Caki2 (cell line): ENCODE measurements around the gene RNF215. TPM values are rescaled to one million over a fixed set of nuclear protein-coding genes. Genes with fewer than 3 reads are reported as not detected.
"Not testable (repeated sequence)": the region's sequence is repeated elsewhere in the genome, so short reads cannot be mapped to it uniquely, and the experiment has no call there.

Source experiments
- DNase-seq: peaks from one replicate; pipeline ENCODE4 v3.0.0-alpha.2; 2015; ENCODE audit warnings: low read depth
- in situ Hi-C: cut with HindIII; loops from 2 replicates; pipeline ENCODE4 v1.10.0; 2016; ENCODE audit warnings: low sequenced_read_pairs, low pct_unique_long_range_greater_than_20kb, mixed read lengths
- total RNA-seq: library from RNA; depleted of rRNA; stranded (reverse); fragments of >200 nt; shearing (Covaris generic); gene quantifications from 2 replicates; pipeline ENCODE4 v1.2.3, GENCODE V29; 2014; ENCODE audit warnings: low replicate concordance

RNF215 gene
- total RNA-seq, 1 experiment from 2014 or later = 91.7 TPM

DNA sequence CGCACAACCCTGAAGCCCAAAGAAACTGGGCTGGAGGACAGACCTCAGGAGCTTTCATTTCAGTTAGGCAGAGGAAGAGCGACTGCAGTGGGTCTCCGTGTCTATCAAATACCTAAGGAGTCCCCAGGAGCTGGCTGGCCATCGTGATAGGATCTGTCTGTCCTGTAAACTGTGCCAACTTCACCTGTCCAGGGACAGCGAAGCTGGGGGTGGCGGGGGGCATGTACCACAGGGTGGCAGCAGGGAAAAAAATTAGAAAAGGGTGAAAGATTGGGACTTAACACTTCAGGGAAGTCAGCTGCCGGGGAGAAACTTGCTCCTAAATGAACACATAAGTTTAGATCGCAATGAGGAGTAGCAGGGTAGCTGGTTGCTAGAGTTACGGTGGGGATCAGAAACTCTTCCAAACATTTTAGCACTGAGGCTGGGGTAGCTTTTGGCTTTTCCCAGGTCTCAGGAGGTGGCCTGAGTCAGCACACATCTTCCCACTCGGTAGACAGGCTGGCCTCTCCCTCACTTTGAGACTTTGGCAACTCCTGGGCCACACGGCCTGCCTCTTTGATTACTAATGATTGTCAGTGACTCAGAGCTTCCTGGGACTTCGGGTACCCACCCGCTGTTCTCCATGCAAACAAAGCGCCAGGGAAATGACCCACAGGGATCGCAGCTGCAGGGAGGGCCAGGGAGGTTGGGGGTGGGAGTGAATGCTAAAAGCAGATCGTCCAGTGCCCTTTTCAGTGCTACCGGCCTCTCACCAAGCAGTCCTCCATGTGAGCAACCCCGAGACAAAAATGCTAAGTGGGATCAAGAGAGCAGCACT, 35.5 kb upstream of the RNF215 start:
- in situ Hi-C loops = no loop called here
- peak; percentile 91 for DNase-seq

DNA sequence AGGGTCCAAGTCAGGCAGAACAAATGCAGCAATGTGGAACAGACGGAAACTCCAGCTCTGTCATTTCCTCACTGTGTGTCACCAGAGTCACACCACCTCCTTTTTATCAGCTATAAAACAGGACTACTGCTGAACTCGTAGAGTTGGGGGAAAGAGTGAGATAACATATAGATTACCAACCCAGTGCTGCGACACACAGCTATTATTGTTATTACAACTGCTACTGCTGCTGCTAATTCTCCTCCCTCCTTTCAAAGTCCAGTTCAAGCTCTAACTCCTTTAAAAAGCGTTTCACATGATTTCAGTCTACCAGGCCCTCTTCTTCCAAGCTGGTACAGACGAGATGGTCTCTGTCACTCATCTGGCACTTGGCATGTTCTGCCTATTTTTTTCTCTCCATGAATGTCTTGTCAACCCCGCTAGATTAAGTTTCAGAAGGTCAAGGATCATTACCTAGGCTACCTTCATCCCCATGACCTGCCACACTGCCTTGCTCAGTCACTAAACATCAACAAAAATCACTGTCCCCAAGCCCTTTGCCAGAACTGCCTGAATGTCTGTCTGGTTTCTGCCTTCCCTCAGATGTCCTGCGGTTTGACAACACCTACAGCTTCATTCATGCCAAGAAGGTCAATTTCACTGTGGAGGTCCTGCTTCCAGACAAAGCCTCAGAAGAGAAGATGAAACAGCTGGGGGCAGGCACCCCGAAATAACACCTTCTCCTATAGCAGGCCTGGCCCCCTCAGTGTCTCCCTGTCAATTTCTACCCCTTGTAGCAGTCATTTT, 34.7 kb upstream of the RNF215 start:
- in situ Hi-C loops = no loop called here
- DNase-seq = peak; percentile 37

DNA sequence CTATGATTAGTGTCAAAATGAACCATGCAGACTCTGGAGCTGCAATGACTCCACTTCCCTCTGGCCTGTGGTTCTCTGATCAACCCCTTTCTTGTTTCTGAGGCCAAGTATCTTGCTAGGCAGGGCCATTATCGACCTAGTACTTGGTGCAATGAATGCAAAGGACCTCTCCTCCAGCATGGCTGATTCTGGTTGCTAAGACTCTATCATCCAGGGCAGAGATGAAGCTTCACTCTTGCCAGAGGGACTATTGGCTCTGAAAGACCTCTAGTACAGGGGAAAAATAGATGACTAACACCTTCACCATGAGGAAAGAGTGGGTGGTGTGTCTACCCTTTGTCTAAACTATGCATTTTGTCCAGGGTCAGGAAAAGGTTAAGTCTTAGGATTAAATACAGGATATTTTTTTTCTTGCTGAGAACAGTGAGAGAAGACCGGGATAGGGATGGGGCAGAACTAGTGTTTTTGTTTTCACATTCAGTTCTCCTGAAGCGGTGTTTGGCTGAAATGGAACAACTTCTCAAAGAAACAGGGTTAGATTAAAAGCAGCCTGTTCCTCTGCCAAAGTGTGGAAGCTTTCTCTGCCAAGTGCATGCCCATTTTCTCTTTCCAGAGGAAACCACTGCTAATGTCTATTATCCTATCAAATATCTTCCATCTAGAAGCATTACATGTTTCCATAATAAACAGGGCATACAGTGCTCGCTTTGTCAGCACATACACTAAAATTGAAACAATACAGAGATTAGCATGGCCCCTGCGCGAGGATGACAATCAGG, 33.3 kb upstream of the RNF215 start:
- peak; percentile 65 for DNase-seq
- in situ Hi-C loops = no loop called here

DNA sequence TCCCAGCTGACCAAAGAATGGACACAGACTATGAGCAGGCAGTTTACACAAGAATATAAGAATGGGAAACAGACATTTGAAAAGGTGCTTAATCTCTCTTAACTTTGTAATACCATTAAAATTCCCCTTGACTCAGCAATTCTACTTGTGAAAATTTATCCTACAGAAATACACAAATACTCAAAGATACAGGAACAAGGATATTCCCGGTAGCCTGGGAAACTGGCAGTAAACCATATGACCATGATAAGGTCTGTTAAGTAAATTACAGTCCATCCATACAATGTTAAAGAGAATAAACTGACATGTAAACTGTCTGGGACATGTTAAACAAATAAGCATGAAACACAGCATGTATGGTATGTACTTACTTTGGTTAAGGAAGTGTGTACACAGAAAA, 29.6 kb upstream of the RNF215 start:
- in situ Hi-C loops = no loop called here
- no peak for DNase-seq

DNA sequence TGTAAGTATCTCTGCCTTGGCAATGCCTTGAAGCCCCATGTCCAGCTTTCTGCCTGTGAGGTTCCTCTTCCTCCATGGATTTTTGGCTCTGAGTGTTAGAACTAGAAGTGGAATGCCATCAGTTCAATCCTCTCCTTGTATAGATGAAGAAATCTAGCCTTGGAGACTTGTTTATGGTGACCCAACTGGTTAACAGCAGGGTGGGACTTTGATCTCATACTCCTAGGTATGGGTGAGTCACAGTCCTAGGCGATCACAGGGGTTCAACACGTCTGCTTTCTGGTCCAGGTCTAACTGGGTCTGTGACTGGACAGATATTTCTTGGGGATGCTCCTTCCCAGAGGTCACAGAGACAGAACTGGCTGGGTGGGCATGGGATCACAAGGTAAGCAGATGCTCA, 29.2 kb upstream of the RNF215 start:
- in situ Hi-C loops = no loop called here

DNA sequence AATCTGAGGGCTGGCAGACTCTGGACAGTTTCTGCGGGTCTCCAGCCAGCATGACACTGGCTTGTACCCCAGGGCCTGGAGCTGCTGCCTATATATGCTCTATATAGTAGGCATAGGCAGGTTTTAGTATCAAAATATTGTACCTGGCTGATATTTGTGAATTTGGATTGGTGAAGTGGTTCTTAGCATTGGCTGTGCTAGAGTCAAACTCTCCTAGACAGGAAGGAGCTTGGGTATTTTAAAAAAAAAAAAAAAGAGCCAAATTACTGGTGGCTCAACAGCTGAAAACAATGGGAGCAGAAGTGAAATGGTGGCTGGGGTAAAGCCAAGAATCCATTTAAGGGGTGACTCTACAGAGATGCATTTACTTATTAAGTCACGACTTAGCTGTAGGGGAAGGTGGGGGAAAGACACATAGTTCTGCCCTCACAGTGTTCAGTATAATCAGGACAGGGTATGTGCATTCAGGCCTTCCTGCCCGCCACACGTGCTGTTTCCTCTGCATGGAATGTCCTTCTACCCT, 27.4 kb upstream of the RNF215 start:
- DNase-seq = no peak
- in situ Hi-C loops = no loop called here

More for the DNA sequence above, 29.2 kb upstream of the RNF215 start:
- DNase-seq = no peak

DNA sequence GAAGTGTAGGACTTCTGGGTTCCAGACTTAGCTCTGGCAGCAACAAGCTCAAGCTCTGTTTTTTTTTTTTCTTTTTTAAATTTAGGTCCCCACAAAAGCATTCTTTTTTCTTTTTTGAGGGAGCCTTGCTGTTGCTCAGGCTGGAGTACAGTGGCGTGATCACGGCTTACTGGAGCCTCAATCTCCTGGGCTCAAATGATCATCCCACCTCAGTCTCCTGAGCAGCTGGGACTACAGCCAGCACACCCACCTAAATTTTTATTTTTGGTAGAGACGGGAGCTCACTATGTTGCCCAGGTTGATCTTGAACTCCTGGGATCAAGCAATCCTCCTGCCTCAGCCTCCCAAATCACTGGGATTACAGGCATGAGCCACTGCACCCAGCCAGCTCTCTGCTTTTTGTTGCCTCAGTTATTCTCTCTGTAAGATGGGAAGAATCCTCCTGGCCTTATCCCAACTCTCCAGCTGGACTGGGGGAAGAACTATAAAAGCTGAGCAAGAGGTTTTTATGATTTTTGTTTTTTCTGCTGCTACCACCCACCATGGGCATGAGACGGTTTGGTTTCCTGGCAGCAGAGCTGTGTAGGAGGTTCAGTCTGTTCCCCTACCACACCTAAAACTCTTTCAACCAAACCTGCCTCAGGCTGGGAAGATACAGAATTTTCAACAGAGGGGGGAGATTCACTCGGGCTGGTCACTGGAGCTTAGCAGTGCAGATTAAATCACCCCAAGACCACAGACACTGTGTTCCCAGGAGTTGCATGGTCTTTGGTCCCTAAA, 26.7 kb upstream of the RNF215 start:
- no peak for DNase-seq
- in situ Hi-C loops = no loop called here

DNA sequence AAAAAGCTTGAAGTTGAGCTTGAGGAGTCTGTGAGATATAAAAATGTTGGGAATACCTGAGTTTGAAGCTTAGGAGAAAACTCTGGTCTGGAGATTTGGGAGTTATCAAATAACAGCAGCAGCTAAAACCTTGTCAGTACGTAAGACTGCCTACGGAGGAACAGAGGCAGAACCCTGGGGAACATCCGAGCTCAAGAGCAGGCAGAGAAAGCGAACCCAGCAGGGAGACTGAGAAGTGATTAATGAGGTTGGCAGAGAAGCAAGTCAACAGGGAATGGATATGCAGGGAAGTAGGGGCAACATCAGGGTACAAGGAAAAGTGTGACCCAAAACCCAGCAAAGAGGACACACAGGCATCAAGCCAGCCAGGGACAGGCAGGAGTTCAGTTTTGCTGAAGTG, 25.8 kb upstream of the RNF215 start:
- in situ Hi-C loops = no loop called here
- DNase-seq = no peak

DNA sequence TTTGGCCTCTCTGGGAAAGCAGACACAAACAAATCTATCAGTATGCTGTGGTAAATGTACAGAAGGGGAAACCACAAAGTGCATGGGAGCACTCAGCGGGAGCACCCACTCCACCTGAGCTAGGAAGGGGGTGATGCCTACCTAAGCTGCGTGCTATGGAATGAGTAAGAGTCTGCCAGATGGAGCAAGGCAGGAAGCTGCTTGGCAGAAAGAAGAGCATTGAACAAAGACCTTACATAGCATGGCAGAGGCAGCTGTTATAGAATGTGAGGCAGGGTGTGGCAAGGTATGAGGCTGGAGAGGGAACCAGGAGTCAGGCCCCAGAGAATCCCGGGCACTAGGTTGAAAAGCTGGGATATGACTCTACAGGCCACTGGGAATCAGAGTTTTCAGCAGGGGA, 24.6 kb upstream of the RNF215 start:
- in situ Hi-C loops = no loop called here
- no peak for DNase-seq

DNA sequence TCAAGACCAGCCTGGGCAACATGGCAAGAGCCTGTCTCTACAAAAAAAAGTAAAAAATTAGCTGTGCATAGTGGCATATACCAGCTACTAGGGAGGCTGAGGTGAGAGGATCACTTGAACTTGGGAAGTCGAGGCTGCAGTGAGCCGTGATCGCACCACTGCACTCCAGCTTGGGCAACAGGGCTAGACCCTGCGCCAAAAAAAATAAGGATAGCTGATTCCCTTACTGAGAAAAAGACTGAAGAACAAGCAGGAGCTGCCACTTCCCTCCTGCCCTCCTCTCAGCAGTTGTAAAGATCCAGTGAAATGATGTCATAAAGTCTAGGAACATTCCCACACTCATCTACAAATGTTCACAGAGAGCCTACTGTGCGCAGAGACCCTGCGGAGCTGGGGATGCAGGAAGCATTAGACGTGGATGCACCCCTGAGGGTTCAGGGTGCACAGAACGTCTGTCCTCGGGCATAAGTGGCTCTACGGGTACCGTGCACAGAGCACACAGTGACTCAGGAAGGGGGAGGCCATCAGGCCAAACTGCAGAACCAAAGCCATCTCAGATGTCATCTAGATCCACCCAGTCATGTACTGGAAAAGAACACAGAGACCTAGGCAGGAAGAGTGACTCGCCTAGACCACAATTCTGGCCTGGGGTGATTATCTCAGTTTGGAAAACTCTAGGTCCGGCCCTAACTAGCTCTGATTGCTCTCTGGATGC, 21.3 kb upstream of the RNF215 start:
- in situ Hi-C loops = no loop called here

DNA sequence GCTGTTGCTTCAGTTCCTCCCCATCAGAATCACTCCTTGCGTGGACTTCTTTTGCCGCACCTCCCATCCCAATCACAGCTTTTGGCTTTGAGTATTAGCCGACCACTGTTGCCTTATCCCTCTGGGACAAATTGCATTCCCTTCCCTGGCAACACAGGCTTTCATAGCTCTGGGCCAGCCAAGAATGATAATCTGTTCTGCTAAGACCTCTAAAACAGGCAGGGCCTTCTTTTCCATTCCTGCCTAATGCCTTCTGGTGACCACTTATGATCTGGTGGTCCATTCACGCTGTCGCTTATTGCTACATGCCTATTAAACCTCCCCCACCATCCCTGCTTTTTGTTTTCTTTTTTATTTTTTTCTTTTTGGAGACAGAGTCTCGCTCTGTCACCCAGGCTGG, 19.2 kb upstream of the RNF215 start:
- in situ Hi-C loops = no loop called here
- no peak for DNase-seq

More for the DNA sequence above, 21.3 kb upstream of the RNF215 start:
- peak; percentile 67 for DNase-seq

DNA sequence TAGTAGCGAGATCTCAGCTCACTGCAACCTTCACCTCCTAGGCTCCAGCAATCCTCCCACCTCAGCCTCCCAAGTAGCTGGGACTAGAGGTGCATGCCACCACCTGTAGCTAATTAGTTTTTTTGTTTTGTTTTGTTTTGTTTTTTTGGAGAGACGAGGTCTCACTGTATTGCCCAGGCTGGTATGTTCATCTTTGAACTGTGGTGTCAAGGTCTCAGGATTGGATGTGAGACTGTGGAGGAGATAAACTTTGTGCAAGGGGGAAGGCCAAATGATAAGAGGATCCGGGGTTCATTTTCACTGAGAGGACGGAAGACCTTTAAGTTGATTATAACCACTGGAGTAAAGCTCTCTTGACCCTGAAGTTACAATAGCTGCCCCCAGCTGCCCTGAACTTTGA, 18.5 kb upstream of the RNF215 start:
- no peak for DNase-seq
- in situ Hi-C loops = no loop called here

DNA sequence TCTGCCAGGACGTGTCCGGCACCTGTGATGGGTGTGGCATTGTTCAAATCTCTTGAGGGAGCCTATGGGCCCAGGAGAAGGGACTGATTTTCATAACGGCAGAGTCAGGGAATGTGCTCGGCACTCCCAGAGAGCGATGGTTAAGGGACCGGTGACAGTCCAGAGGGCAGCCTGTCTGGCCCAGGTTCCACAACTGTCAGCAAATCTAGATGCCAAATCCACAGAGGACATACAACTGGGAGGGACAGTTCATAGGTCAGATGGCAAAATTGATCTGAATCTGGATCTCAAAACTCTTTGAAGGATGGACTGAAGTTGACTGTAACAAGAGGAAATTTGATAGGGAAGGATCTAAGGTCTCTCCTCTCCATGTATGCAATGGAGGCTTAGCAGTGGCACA, 17.1 kb upstream of the RNF215 start:
- in situ Hi-C loops = no loop called here
- DNase-seq = no peak

DNA sequence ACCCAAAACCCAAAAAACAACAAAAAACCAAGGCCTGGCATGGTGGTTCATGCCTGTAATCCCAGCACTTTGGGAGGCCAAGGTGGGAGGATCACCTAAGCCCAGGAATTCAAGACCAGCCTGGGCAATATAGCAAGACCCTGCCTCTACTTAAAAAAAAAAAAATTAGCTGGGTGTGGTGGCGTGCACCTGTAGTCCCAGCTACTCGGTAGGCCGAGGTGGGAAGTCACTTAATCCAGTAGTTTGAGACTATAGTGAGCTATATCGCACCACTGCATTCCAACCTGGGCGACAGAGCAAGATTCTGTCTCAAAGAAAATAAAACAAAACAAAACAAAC, 15.5 kb upstream of the RNF215 start:
- DNase-seq, in situ Hi-C loops: not testable (repeated sequence)

DNA sequence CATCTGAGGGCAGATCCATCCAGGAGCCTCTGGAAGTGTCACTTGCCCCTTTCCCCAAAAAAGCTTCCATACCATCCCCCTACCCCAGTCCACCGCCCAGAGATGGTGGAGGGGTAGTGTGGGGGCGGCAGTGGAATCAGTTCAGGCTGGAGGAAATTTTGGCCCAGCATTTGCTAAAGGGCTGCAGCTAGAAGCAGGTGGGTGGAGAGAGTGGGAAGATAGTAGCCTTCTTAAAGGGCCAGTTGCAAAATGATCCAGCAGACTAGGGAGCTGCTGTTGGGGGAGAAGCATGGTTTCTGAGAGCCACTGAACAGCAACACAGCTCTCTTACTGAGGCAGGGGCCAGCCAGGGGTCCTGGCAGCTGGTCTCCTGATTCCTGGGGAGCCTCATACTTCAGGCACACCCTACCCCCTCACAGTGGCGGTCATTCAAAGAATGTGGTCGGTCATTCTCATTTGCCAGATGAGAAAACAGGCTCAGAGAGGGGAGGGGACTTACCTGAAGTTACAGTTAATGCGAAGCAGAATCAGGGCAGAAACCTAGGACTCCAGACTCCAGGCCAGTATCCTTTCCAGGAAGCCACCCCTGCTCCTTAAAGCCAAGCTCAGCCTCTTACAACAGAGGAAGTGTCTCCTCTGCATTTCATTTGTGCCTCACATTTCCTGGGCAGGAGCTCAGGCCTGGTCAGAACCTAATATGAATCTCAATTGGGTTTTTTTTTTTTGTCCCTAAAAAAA, 15.0 kb upstream of the RNF215 start:
- no peak for DNase-seq
- in situ Hi-C loops = no loop called here

DNA sequence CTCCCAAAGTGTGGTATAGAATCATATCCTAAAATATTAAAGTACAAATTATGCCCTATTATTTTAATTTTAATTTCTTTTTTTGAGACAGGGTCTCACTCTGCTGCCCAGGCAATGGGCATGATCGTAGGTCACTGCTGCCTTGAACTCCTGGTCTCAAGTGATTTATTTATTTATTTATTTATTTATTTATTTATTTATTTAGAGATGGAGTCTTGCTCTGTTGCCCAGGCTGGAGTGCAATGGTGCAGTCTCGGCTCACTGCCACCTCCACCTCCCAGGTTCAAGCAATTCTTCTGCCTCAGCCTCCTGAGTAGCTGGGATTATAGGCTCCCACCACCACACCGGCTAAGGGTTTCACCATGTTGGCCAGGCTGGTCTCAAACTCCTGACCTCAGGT, 13.8 kb upstream of the RNF215 start:
- in situ Hi-C loops, DNase-seq: not testable (repeated sequence)

DNA sequence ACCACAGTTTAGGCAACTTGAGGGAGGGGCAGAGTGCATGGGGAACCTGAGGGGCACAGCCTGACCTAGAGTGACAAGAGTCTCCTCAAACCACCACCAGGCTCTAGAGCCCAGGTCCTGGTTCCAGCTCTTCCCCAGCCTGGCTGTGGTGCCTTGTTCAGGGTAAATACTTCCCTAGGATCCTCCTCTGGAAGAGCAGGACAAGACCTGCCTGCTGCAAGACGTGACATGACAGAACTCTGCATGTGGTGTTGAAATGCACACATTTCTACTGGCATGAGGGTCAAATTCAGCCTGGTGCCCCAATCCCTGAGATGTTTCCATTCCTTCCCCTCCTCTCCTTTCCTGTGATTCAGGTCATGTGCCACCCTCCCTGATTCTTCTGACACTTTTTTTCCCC, 12.9 kb upstream of the RNF215 start:
- no peak for DNase-seq
- in situ Hi-C loops = no loop called here
